Upper lobe of right lung (tissue), 1 donor: Measurements from ENCODE around the gene MPDZ. TPM values are rescaled to one million over a fixed set of nuclear protein-coding genes. Genes with fewer than 3 reads are reported as not detected.

Experiments
- ATAC-seq: fragments of 200-7000 bp; cut with Tn5 transposase; one replicate; pipeline ENCODE4 v1.9.1; 2020; ENCODE audit warnings: mild to moderate bottlenecking, moderate library complexity
- DNase-seq: peaks from one replicate; pipeline ENCODE4 v3.0.0-alpha.2; 2020
- H3K27ac ChIP-seq: fragments of 200-600 bp; one replicate; pipeline ENCODE4 v1.8.0; 2022
- H3K27me3 ChIP-seq: fragments of 200-600 bp; one replicate; pipeline ENCODE4 v1.8.0; 2022; ENCODE audit warnings: mild to moderate bottlenecking
- H3K36me3 ChIP-seq: fragments of 200-600 bp; one replicate; pipeline ENCODE4 v1.8.0; 2022
- H3K4me1 ChIP-seq: fragments of 200-600 bp; one replicate; pipeline ENCODE4 v1.8.0; 2022
- H3K4me3 ChIP-seq: fragments of 200-600 bp; one replicate; pipeline ENCODE4 v1.8.0; 2022; ENCODE audit warnings: mild to moderate bottlenecking
- H3K9me3 ChIP-seq: fragments of 200-600 bp; one replicate; pipeline ENCODE4 v1.8.0; 2022
- CTCF ChIP-seq: fragments of 200-600 bp; IDR thresholded peaks from one replicate; pipeline ENCODE4 v1.8.0; 2022; ENCODE audit warnings: antibody characterized with exemption
- intact Hi-C: fragments of 100-400 bp; cut with DNase I; formaldehyde crosslinking; loops from one replicate; pipeline ENCODE4 v1.11.0; 2022
- total RNA-seq: library from RNA; stranded (reverse); fragmentation: NEBNext Ultra II Directional; extraction: Animal tissue kit (Norgen Biotek cat#: 25700); gene quantifications from one replicate; pipeline ENCODE4 v1.2.1, GENCODE V29; 2021
- donor health status: DM: no; HTN: yes; CAD: no; lungs with severe emphysema.

Gene MPDZ
- total RNA-seq, 1 donor from 2014 or later, result 37.8 TPM

- Histone ChIP-seq H3K36me3 (peaks cover 35% of the 10 kb centered on the region), H3K9me3 (no peaks in the 10 kb centered on the region), H3K27me3 (no peaks in the 10 kb centered on the region), H3K27ac (no peak overlapping the region), H3K4me1 (no peaks in the 10 kb centered on the region), H3K4me3 (no peak overlapping the region)
- intact Hi-C loops, result no loop called here
- no peak for DNase-seq
- ATAC-seq, result no peak
- no peak for TF ChIP-seq CTCF
Measured at GRCh38 chr9:13109781-13110180, 169.7 kb downstream of the MPDZ start.

- H3K36me3 ChIP-seq, result peaks cover 35% of the 10 kb centered on the region
- no peak for TF ChIP-seq CTCF
Measured at GRCh38 chr9:13107008-13107407, 172.5 kb downstream of the MPDZ start.

GRCh38 chr9:13100914-13101572 lies 178.4 kb downstream of the MPDZ start:
- no peak overlapping the region for H3K27ac ChIP-seq
- TF ChIP-seq CTCF, result no peak
- no peaks in the 10 kb centered on the region for H3K27me3 ChIP-seq
- ATAC-seq (no peak), DNase-seq (no peak)
- H3K9me3 ChIP-seq, result no peaks in the 10 kb centered on the region
- intact Hi-C loops, result no loop called here
- H3K4me1 ChIP-seq, result no peaks in the 10 kb centered on the region
- peaks cover 9% of the 10 kb centered on the region for H3K36me3 ChIP-seq
- H3K4me3 ChIP-seq, result no peak overlapping the region

More at GRCh38 chr9:13107008-13107407, 172.5 kb downstream of the MPDZ start:
- Histone ChIP-seq H3K27ac (no peak overlapping the region), H3K4me1 (no peaks in the 10 kb centered on the region), H3K27me3 (no peaks in the 10 kb centered on the region), H3K4me3 (no peak overlapping the region), H3K9me3 (no peaks in the 10 kb centered on the region)
- ATAC-seq (no peak), DNase-seq (no peak)
- intact Hi-C loops, result no loop called here

- Histone ChIP-seq H3K9me3 (no peaks in the 10 kb centered on the region), H3K4me3 (no peak overlapping the region), H3K36me3 (no peaks in the 10 kb centered on the region), H3K27me3 (no peaks in the 10 kb centered on the region), H3K27ac (no peak overlapping the region), H3K4me1 (no peaks in the 10 kb centered on the region)
- no peak for TF ChIP-seq CTCF
- intact Hi-C loops, result no loop called here
- ATAC-seq (no peak), DNase-seq (no peak)
Measured at GRCh38 chr9:13095056-13095455, 184.4 kb downstream of the MPDZ start.

GRCh38 chr9:13090628-13091027 lies 188.9 kb downstream of the MPDZ start:
- no peaks in the 10 kb centered on the region for H3K27me3 ChIP-seq
- no peaks in the 10 kb centered on the region for H3K36me3 ChIP-seq
- H3K9me3 ChIP-seq, result no peaks in the 10 kb centered on the region
- intact Hi-C loops, result no loop called here
- DNase-seq (no peak), ATAC-seq (no peak)
- H3K27ac ChIP-seq, result no peak overlapping the region
- TF ChIP-seq CTCF, result no peak
- no peaks in the 10 kb centered on the region for H3K4me1 ChIP-seq
- H3K4me3 ChIP-seq, result no peak overlapping the region

- no peaks in the 10 kb centered on the region for H3K4me1 ChIP-seq
- DNase-seq (no peak), ATAC-seq (no peak)
- no peaks in the 10 kb centered on the region for H3K9me3 ChIP-seq
- H3K27ac ChIP-seq, result no peak overlapping the region
- H3K4me3 ChIP-seq, result no peak overlapping the region
- TF ChIP-seq CTCF, result no peak
- H3K27me3 ChIP-seq, result no peaks in the 10 kb centered on the region
- H3K36me3 ChIP-seq, result no peaks in the 10 kb centered on the region
- intact Hi-C loops, result no loop called here
Measured at GRCh38 chr9:13089666-13090065, 189.8 kb downstream of the MPDZ start.
